ENCODE data around the gene C1QL1. TPM values are rescaled to one million over a fixed set of nuclear protein-coding genes. Genes with fewer than 3 reads are reported as not detected.
"Not testable (repeated sequence)": the region's sequence is repeated elsewhere in the genome, so short reads cannot be mapped to it uniquely, and the experiment has no call there.

The C1QL1 gene
- polyA plus RNA-seq, 1 experiment: 1.9 TPM

DNA sequence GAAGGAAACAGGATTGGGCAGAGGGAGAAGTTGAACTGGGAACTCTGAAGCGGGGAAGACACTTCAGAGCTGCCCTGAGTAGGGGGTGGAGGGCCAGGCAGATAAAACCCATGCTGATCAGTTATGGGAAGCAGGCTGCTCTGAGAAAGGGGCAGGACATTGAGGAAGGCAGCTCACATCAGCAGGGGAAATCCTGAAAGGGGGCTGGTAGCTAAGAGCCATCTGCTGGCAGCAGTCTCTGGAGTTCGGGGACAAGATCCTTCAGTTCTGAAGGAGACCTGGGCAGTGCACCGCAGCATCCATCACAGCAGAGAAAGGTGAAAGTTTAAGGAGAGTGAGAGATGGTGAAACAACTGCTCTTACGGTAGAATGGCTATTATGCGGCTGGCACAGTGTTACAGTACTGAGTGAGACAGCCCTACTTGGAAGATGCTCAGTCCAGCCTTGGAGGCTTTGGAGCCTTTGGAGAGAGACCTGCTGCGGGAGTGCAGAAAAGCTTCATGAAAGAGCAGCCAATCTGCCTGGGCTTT, 15.1 kb downstream of the C1QL1 start:
- ChIA-PET POLR2A (no interaction called here), CTCF (no interaction called here)
- Histone ChIP-seq H3K9me3 (ENCODE audit: control insufficient read depth, insufficient read depth, low read length) (no peaks in the 10 kb centered on the region), H3K27ac (ENCODE audit: low read depth, low read length) (no peak overlapping the region), H3K27me3 (ENCODE audit: control insufficient read depth, insufficient read depth, low read length) (peaks cover 3% of the 10 kb centered on the region), H3K4me3 (ENCODE audit: low read depth, low read length) (no peak overlapping the region)
- TF ChIP-seq, protein P1, sequence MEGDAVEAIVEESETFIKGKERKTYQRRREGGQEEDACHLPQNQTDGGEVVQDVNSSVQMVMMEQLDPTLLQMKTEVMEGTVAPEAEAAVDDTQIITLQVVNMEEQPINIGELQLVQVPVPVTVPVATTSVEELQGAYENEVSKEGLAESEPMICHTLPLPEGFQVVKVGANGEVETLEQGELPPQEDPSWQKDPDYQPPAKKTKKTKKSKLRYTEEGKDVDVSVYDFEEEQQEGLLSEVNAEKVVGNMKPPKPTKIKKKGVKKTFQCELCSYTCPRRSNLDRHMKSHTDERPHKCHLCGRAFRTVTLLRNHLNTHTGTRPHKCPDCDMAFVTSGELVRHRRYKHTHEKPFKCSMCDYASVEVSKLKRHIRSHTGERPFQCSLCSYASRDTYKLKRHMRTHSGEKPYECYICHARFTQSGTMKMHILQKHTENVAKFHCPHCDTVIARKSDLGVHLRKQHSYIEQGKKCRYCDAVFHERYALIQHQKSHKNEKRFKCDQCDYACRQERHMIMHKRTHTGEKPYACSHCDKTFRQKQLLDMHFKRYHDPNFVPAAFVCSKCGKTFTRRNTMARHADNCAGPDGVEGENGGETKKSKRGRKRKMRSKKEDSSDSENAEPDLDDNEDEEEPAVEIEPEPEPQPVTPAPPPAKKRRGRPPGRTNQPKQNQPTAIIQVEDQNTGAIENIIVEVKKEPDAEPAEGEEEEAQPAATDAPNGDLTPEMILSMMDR (IDR thresholded peaks at IDR 0.05; ENCODE audit: low read depth, low read length): no peak
- DNase-seq (ENCODE audit: low read depth, low spot score): no peak

DNA sequence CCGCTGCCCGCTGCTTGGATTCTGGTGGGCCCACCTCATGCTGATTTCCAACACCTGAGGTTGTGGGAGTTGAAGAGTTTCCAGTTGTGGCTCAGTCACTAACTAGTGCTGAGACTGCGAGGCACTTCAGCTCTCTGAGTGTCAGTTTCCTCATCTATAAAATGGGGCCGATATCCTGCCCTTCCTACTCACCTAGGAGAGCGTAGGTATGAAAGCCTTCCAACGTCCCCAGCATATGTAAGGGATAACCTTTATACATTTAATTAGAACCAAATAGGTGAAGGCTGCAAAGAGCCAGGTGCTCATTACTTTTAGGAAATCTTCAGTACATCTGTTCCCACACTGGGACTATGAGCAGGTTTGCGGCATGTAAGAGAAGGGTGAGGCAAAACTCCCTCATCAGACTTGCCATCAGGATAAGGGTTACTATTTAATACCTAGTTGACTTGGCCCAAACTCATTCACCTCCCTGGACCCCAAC, 19.7 kb downstream of the C1QL1 start:
- Histone ChIP-seq H3K9me3 (ENCODE audit: control insufficient read depth, insufficient read depth, low read length) (no peaks in the 10 kb centered on the region; the same call in 1 of the 2 replicates), H3K4me3 (ENCODE audit: low read depth, low read length) (peak overlapping the region; percentile 92), H3K27ac (ENCODE audit: low read depth, low read length) (peak overlapping the region; percentile 47), H3K27me3 (ENCODE audit: control insufficient read depth, insufficient read depth, low read length) (no peaks in the 10 kb centered on the region)
- no peak for DNase-seq (ENCODE audit: low read depth, low spot score)
- ChIA-PET CTCF (no interaction called here), POLR2A (no interaction called here)
- TF ChIP-seq, protein P1 (IDR thresholded peaks at IDR 0.05; ENCODE audit: low read depth, low read length): no peak

DNA sequence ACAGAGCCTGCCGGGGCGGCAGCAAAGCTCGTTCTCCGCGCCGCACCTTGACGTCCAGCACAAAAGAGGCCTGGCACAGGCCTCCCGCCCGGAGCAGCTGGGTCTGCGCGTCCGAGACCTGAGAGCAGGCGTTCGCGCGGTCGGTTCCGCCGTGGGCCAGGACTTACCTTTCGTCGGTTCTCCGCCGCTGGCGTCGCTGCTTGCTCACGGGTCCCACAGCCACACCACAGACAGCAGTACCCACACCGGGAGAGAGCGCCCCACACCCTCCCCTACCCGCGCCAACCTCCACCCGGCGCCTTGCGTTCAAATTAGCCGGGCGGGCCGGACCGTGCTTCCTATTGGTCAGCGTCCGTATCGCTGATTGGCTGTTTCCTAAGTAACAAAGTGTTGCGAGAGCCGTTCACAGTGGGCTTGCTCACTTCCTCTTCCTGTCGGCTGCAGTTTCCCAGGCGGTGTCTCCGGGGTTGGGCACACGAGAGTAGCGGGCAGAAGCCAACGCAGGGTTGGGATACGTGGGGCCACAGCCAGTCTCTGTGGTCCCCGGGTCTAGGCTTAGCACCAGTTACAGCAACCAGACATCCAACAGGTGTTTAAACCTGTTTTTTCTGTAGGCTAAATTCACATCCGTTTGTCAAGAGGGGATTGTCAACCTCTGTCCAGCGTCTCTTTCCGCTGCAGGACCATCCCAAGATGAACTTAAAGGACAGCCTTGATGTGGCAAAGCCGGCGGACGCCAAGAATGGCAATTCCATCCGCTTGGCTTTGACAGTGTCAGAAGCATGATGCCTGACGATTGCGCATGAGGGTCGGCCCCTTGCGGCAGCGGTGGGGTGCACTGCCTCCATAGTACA, 20.4 kb downstream of the C1QL1 start, which contains the start of gene KIF18B:
TSS of gene KIF18B (minus strand) at position 313 of the 854 bp plus-strand sequence. CDS start 11,429 bp downstream, outside the sequence.
- Histone ChIP-seq H3K4me3 (ENCODE audit: low read depth, low read length) (peak within 1 kb of the TSS; percentile 92), H3K27ac (ENCODE audit: low read depth, low read length) (peak within 1 kb of the TSS; percentile 47), H3K27me3 (ENCODE audit: control insufficient read depth, insufficient read depth, low read length) (no peaks in the 10 kb centered on the region), H3K9me3 (ENCODE audit: control insufficient read depth, insufficient read depth, low read length) (no peaks in the 10 kb centered on the region; the same call in 1 of the 2 replicates)
- ChIA-PET POLR2A (interaction anchor here (0.6 kb wide), 1 partner anchor 55 kb away, joined by 5 read pairs; no protein-coding TSS in a partner anchor), CTCF (interaction anchor here (1.0 kb wide), 1 partner anchor 188 kb away, joined by 5 read pairs; the partner anchor contains the start of gene ACBD4)
- DNase-seq (ENCODE audit: low read depth, low spot score): peak; percentile 77
- TF ChIP-seq, protein P1 (IDR thresholded peaks at IDR 0.05; ENCODE audit: low read depth, low read length): no peak

DNA sequence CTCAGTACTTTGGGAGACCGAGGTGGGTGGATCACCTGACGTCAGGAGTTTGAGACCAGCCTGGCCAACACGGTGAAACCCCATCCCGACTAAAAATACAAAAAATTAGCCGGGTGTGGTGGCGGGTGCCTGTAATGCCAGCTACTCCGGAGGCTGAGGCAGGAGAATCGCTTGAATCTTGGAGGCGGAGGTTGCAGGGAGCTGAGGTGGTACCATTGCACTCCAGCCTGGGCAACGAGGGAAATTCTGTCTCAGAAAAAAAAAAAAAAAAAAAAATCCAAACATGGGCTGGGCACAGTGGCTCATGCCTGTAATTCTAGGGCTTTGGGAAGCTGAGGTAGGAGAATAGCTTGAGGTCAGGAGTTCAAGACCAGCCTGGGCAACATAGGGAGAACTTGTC, 22.5 kb downstream of the C1QL1 start:
- H3K9me3 ChIP-seq (ENCODE audit: control insufficient read depth, insufficient read depth, low read length); DNase-seq (ENCODE audit: low read depth, low spot score); H3K4me3 ChIP-seq (ENCODE audit: low read depth, low read length); H3K27ac ChIP-seq (ENCODE audit: low read depth, low read length); H3K27me3 ChIP-seq (ENCODE audit: control insufficient read depth, insufficient read depth, low read length); POLR2A ChIA-PET: not testable (repeated sequence)
- CTCF ChIA-PET: interaction anchor here (1.1 kb wide), 1 partner anchor 28 kb away, joined by 3 read pairs; no protein-coding TSS in a partner anchor

DNA sequence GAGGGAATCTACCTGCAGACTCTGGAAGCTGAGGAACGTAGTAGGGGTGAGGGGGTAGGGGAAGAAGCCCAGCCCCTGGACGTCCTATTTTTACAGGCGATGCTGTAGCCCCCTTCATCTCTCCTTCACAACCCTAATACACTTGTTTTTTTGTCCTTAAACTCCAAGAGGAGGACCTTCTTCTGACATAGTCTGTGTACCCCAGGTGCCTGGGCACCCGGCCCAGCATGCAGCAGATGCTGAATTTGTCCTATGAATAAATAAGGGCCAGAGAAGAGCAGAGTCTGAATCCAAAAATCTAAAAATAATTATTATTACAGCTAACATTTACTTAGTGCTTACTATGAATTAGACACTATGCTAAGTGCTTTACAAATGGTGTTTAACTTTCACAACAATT, 25.6 kb downstream of the C1QL1 start:
- CTCF ChIA-PET: interaction anchor here (0.8 kb wide), 1 partner anchor 193 kb away, joined by 3 read pairs; the partner anchor contains the start of gene ACBD4
- Histone ChIP-seq H3K27ac (ENCODE audit: low read depth, low read length) (no peak overlapping the region), H3K4me3 (ENCODE audit: low read depth, low read length) (no peak overlapping the region), H3K27me3 (ENCODE audit: control insufficient read depth, insufficient read depth, low read length) (no peaks in the 10 kb centered on the region), H3K9me3 (ENCODE audit: control insufficient read depth, insufficient read depth, low read length) (peaks cover 8% of the 10 kb centered on the region)
- DNase-seq (ENCODE audit: low read depth, low spot score): no peak
- POLR2A ChIA-PET: no interaction called here
- TF ChIP-seq, protein P1 (IDR thresholded peaks at IDR 0.05; ENCODE audit: low read depth, low read length): no peak
